C1 segment of cervical spinal cord (tissue), 14 donors: ENCODE measurements around the gene CELSR3.

Experiments used
- DNase-seq, 14 donors: peaks; one replicate each; lab custom pipeline; 2025; lab: John Stamatoyannopoulos, UW

CELSR3 gene

DNA sequence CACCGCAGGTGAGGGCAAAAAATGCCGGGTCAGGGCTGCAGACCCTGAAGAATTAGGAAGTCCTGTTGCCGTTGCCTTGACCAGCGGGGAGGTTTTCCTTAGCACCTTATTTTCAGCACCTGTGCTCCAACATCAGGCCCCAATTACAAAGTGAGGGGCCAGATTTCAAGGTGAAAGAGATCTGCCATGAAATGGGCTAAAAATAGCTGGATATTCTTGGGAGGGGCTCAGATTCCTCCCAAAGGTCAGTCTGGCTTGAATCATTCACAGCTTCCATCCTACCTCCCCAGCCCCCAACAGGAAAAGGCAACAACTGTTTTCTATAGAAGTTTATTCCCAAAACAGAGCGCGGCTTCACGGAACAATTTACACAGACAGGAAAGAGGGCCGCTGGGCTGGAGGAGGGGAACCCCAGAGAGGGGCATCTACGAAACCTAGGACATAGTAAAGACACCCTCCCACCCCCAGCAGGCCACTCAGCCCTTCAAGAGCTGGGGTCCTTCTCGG, 26.5 kb downstream of the CELSR3 start:
- DNase-seq = no peak

GRCh38 chr3:48635222-48636021, 27.3 kb downstream of the CELSR3 start, which contains the start of gene SLC26A6:
Gene SLC26A6 (minus strand): TSS chr3:48635461. CDS start chr3:48635393, 68 bp downstream.
- peak; percentile 72 to 99 (median 91) for DNase-seq

- peak in 4 of 14 donors; percentile 17 to 60 (median 44) for DNase-seq
These were observed 27.9 kb downstream of the CELSR3 start for GRCh38 chr3:48634661-48635221.

- no peak for DNase-seq
These were observed 28.9 kb downstream of the CELSR3 start for GRCh38 chr3:48633743-48634142.

- DNase-seq = no peak
These were observed 29.4 kb downstream of the CELSR3 start for GRCh38 chr3:48633256-48633655.

- DNase-seq = no peak
These were observed 30.9 kb downstream of the CELSR3 start for GRCh38 chr3:48631516-48632448.

- DNase-seq = no peak
These were observed 31.9 kb downstream of the CELSR3 start for GRCh38 chr3:48630833-48631232.

DNA sequence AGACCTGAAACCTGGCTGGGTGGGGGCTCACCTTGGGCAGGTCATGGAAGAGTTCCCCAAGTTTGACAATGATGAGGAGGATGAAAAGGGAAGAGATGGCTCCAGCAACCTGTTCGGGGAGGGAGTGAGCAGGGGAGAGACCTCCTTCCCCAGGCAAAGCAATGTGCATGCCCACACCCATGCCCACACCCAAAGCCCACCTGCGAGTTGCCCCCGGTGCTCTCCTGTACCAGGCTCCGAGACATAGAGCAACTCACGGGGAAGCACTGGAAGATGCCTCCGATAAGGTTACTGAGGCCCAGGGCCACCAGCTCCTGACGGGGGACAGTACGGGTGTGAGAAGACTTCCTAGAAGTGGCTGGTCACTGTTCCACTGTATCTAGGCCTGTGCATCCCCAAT, 32.3 kb downstream of the CELSR3 start:
- DNase-seq = no peak

DNA sequence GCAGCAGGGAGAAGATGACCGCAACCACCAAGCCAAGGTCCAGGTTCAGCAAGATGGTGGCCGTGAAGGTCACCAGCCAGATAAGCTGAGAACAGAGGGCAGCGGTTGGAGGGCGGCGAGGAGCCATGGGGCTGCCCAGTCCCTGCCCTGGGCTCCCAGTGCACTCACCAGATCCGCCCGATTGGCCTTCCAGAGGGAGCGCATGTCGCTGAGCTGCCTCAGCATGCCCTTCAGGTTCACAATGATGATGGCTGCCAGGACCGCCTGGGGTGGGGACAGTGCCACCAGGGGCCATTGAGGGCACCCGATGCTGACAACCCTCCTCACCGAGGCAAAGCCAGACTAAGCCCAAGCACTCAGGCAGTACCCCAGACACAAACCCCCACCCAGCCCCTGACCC, 32.8 kb downstream of the CELSR3 start:
- no peak for DNase-seq

GRCh38 chr3:48628277-48629017, 34.2 kb downstream of the CELSR3 start:
- DNase-seq = no peak

DNA sequence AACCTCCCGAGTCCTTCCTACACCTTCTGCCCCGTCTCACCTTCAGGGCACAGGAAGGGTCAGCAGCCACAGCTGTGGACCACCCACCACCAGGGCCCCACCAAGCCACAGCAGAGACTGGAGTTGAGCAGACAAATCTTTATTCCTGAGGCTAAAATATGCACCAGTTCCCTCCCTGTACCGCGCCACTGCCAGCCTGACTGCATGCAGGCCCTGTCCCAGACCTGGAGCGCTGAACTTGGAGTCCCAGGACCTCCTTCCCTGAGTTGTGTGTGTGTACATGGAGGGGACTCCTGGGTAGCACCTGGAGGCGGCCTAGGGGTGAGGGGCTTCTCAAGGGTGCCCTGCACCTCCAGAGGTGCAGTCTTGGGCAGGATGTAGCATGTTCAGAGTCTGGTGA, 37.1 kb downstream of the CELSR3 start:
- no peak for DNase-seq

DNA sequence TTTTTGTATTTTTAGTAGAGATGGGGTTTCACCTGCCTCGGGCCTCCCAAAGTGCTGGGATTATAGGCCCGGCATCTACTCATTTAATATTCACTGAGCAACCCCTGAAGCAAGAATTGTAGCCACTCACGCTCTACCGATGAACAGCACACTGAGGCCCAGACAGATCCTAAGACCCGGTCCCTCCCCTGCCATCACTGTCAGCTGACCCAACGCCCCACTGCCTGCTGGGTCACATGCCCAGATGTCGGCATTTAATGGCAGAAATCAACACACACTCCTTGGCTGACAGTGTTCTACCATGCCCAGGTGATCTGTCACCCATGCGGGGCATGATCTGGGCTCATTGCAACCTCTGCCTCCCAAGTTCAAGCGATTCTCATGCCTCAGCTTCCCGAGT, 37.9 kb downstream of the CELSR3 start:
- DNase-seq = no peak

DNA sequence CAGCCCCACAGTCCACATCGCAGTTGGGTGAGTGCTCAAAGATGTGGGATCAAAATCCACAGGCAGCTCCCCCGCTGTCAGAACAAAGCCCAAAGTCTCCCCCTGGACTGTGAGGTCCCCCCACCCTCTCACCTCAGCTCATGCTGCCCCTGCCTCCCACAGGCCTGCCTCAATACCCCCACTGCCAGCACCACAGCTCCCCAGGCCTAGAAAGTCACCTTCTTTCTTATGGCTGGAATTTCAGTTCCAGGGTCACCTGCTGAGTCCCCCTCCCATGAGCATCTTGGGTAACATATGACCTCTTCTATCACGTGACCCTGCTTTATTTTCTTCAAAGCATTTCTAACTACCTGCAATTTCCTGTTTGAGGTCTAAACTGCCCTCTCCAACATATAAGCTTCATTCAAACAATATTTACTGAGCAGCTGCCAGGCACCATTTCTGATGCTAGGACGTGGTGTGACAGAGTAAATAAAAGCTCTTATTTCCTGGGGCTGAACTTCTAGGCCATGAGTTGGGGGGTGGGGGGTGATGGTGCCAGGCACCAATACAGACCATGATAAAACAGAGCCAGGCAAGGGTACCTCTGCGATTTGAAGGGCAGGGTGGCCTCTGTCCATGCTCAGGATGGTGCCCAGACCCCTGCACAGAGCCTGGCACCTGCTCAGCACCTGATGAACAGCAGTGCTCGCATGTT, 38.7 kb downstream of the CELSR3 start:
- no peak for DNase-seq

DNA sequence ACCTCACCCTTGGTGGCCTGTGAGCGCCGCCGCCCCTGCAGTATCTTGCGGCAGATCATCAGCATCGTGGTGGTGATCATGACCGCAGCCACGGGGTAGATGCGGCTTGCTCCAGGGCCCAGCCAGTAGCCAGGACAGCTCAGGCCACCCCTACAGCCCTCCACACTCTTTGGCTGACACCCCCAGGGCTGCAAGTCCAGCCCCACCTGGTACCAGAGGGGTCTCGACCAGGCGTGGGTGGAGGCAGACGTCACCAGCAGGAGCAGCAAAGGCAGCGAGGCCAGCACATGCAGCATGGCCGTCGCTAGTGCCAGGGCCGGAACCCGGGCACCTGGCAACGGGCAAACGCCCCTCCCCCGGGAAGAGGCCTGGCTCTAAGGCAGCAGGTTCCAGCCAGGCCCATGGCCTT, 41.2 kb downstream of the CELSR3 start, which contains the start of gene TMEM89:
Gene TMEM89 (minus strand): TSS at position 309 of the 409 bp plus-strand sequence. CDS start 13 bp downstream, at position 296.
- DNase-seq = no peak

GRCh38 chr3:48619541-48620524, 42.9 kb downstream of the CELSR3 start:
- DNase-seq = no peak

DNA sequence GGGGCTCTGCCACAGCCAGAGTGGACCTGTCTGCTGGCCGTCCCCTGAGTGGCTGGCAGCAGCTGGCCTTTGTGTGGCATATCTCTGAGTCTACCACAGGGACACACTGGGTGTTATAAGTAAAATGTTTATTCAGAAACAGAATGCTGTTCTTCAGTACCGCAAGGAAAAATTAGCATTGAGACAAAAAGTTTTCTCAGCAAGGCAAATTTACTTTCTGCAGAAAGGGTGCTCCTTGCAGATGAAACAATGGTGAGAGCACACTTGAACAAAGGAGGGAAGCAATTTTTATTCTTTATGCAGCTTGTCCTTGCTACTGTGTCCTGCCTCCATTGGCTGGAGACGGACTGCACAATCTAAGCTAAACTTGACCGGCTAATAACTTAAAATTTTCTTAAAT, 45.1 kb downstream of the CELSR3 start:
- no peak for DNase-seq

DNA sequence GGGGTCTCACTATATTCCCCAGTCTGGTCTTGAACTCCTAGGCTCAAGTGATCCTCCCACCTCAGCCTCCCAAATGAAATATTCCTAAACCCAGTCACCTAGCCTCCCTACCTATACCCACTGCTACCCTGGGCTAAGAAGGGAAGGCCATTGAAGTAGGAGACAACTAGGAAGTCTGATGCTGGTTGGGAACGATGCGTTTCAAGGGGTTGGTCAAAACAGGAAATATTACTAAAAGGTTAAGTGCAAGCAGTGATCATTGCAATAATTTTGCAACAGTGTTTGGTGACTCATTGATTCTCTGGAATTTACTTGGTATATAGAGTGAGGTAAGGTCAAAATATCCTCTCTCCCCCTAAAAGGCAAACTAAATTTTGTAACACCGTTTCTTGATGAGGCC, 48.6 kb downstream of the CELSR3 start:
- no peak for DNase-seq

GRCh38 chr3:48612309-48612708, 50.4 kb downstream of the CELSR3 start:
- no peak for DNase-seq
